ENCODE measurements around the gene CALR3.
"Not testable (repeated sequence)": the region's sequence is repeated elsewhere in the genome, so short reads cannot be mapped to it uniquely, and the experiment has no call there.

CALR3 gene

GRCh38 chr19:16509141-16510061 lies 13.4 kb upstream of the CALR3 start:
- H3K4me3 ChIP-seq (ENCODE audit: control insufficient read depth, low read depth, low read length): no peak overlapping the region
- no peak for TF ChIP-seq CTCF (IDR thresholded peaks at IDR 0.05; ENCODE audit: control insufficient read depth, insufficient read depth, low read depth, low read length, missing control alignments)
- no peak for DNase-seq (ENCODE audit: low read depth)

- no peak overlapping the region for H3K4me3 ChIP-seq (ENCODE audit: control insufficient read depth, low read depth, low read length)
- TF ChIP-seq CTCF (IDR thresholded peaks at IDR 0.05; ENCODE audit: control insufficient read depth, insufficient read depth, low read depth, low read length, missing control alignments): no peak
- no peak for DNase-seq (ENCODE audit: low read depth)
These were observed 12.6 kb upstream of the CALR3 start for GRCh38 chr19:16508546-16508945.

GRCh38 chr19:16506961-16507360 lies 11.0 kb upstream of the CALR3 start:
- no peak overlapping the region for H3K4me3 ChIP-seq (ENCODE audit: control insufficient read depth, low read depth, low read length)
- DNase-seq (ENCODE audit: low read depth): no peak
- TF ChIP-seq CTCF (IDR thresholded peaks at IDR 0.05; ENCODE audit: control insufficient read depth, insufficient read depth, low read depth, low read length, missing control alignments): no peak

GRCh38 chr19:16506161-16506560 lies 10.2 kb upstream of the CALR3 start:
- not testable (repeated sequence) for H3K4me3 ChIP-seq (ENCODE audit: control insufficient read depth, low read depth, low read length); DNase-seq (ENCODE audit: low read depth)

GRCh38 chr19:16504271-16504670 lies 8.3 kb upstream of the CALR3 start:
- no peak for TF ChIP-seq CTCF (IDR thresholded peaks at IDR 0.05; ENCODE audit: control insufficient read depth, insufficient read depth, low read depth, low read length, missing control alignments)
- no peak for DNase-seq (ENCODE audit: low read depth)
- no peak overlapping the region for H3K4me3 ChIP-seq (ENCODE audit: control insufficient read depth, low read depth, low read length)

GRCh38 chr19:16497837-16498236 lies 1.9 kb upstream of the CALR3 start:
- no peak for DNase-seq (ENCODE audit: low read depth)
- H3K4me3 ChIP-seq (ENCODE audit: control insufficient read depth, low read depth, low read length): no peak overlapping the region

More at GRCh38 chr19:16497837-16498236, 1.9 kb upstream of the CALR3 start:
- TF ChIP-seq CTCF (IDR thresholded peaks at IDR 0.05; ENCODE audit: control insufficient read depth, insufficient read depth, low read depth, low read length, missing control alignments): no peak
